Measurements from ENCODE around the gene PTER. TPM values are rescaled to one million over a fixed set of nuclear protein-coding genes. Genes with fewer than 3 reads are reported as not detected.

Gene PTER
- total and polyA plus RNA-seq, 2 of the 4 experiments (the other 2 are of a cell fraction) = 1.9 to 5.0 TPM

GRCh38 chr10:16562891-16563290 lies 126.1 kb downstream of the PTER start:
- H2BK15ac ChIP-seq (ENCODE audit: low read depth, low read length) = no peak overlapping the region
- no peak overlapping the region for H3K4ac ChIP-seq (ENCODE audit: low read depth, low read length)
- no peak overlapping the region for H2AK9ac ChIP-seq (replicated peaks; ENCODE audit: low read depth, low read length, poor library complexity)
- H3K4me1 ChIP-seq (ENCODE audit: control insufficient read depth, insufficient read depth, low read length) = no peaks in the 10 kb centered on the region
- H3K27me3 ChIP-seq (ENCODE audit: control insufficient read depth, insufficient read depth, low read length) = no peaks in the 10 kb centered on the region
- WGBS, 2 experiments (ENCODE audit: extremely low coverage in 2 of 2, insufficient read length in 1 of 2) = 48% methylated on average over 2 of the region's 6 CpGs; no CpG with 5 or more reads in 1 of the 2 experiments
- no peak overlapping the region for H3K4me3 ChIP-seq (ENCODE audit: insufficient read depth, low read depth, low read length)
- DNase-seq (no peak), ATAC-seq (ENCODE audit: low read depth) (no peak)
- H3K27ac ChIP-seq (ENCODE audit: insufficient read depth, low read length) = no peak overlapping the region
- no peak overlapping the region for H4K5ac ChIP-seq (ENCODE audit: low read depth, low read length)
- H3K9ac ChIP-seq (ENCODE audit: low read depth, low read length) = no peak overlapping the region
- H2BK5ac ChIP-seq (ENCODE audit: low read depth, low read length, poor library complexity, severe bottlenecking) = no peak overlapping the region
- H2AK5ac ChIP-seq (ENCODE audit: low read depth, low read length) = no peak overlapping the region
- no peak overlapping the region for H2BK120ac ChIP-seq (ENCODE audit: low read depth, low read length)
- no peak overlapping the region for H3K4me2 ChIP-seq (ENCODE audit: low read depth, low read length)
- no peak overlapping the region for H3K56ac ChIP-seq (ENCODE audit: extremely low read depth, insufficient read depth, low read length)
- dilution Hi-C loops (cut with HindIII; ENCODE audit: low sequenced_read_pairs, unreplicated experiment) = no loop called here
- no peaks in the 10 kb centered on the region for H3K9me1 ChIP-seq (ENCODE audit: insufficient read depth, low read length)
- no peaks in the 10 kb centered on the region for H4K20me1 ChIP-seq (ENCODE audit: insufficient read depth, low read length)
- CTCF ChIA-PET = interaction anchor here (1.1 kb wide), 1 partner anchor 67 kb away, joined by 3 read pairs; no protein-coding TSS in a partner anchor
- H2AFZ ChIP-seq (replicated peaks; ENCODE audit: low read length, poor library complexity) = no peak overlapping the region
- no peak overlapping the region for H3K14ac ChIP-seq (replicated peaks; ENCODE audit: low read depth, low read length)
- no TSS peak for BruUV-seq (replicated peaks)
- no peak overlapping the region for H2BK20ac ChIP-seq (ENCODE audit: low read depth, low read length)
- in situ Hi-C loops (cut with MboI; ENCODE audit: low sequenced_read_pairs) = no loop called here
- no peak for TF ChIP-seq NFE2L2 (IDR thresholded peaks at IDR 0.05; ENCODE audit: low read depth, low read length)
- TF ChIP-seq MAZ (IDR thresholded peaks at IDR 0.05; ENCODE audit: borderline replicate concordance, low read depth, low read length) = no peak
- no peak for TF ChIP-seq POLR2A (IDR thresholded peaks at IDR 0.05; ENCODE audit: low read depth, low read length)
- TF ChIP-seq RCOR1 (IDR thresholded peaks at IDR 0.05; ENCODE audit: insufficient replicate concordance, low read length) = no peak
- no peak for TF ChIP-seq BHLHE40 (IDR thresholded peaks at IDR 0.05; ENCODE audit: low read depth, low read length)
- TF ChIP-seq MXI1 (IDR thresholded peaks at IDR 0.05; ENCODE audit: borderline replicate concordance, low read depth, low read length) = no peak
- no peak for TF ChIP-seq RAD21 (IDR thresholded peaks at IDR 0.05; ENCODE audit: low read length)
- no peak for TF ChIP-seq MAFK (IDR thresholded peaks at IDR 0.05; ENCODE audit: low read depth, low read length)
- TF ChIP-seq CEBPB (IDR thresholded peaks at IDR 0.05; ENCODE audit: low read depth, low read length) = no peak
- TF ChIP-seq CTCF (conservative IDR thresholded peaks at IDR 0.05; ENCODE audit: low read depth, low read length) = no peak
- TF ChIP-seq ELK1 (IDR thresholded peaks at IDR 0.05; ENCODE audit: borderline replicate concordance, low read depth, low read length) = no peak
- no peak for TF ChIP-seq CHD1 (IDR thresholded peaks at IDR 0.05; ENCODE audit: low read depth, low read length)
- no peak for TF ChIP-seq FOS (IDR thresholded peaks at IDR 0.05; ENCODE audit: low read depth, low read length)
- TF ChIP-seq USF2 (IDR thresholded peaks at IDR 0.05; ENCODE audit: low read depth, low read length) = no peak
- TF ChIP-seq SMC3 (IDR thresholded peaks at IDR 0.05; ENCODE audit: low read depth, low read length) = no peak
- no peak for TF ChIP-seq RFX5 (IDR thresholded peaks at IDR 0.05; ENCODE audit: low read depth, low read length)
- H3K9me3 ChIP-seq (ENCODE audit: control insufficient read depth, insufficient read depth, low read length) = no peaks in the 10 kb centered on the region
- no peaks in the 10 kb centered on the region for H3K79me1 ChIP-seq (ENCODE audit: low read depth in 1 of 2, low read length in 2 of 2)
- POLR2A ChIA-PET (ENCODE audit: unreplicated experiment) = no interaction called here
- no peaks in the 10 kb centered on the region for H3K36me3 ChIP-seq (ENCODE audit: control insufficient read depth, insufficient read depth, low read length)
- H4K8ac ChIP-seq (ENCODE audit: low read depth in 2 of 2, low read length in 2 of 2) = no peak overlapping the region
- intact Hi-C loops (cut with micrococcal nuclease) = no loop called here
- no peak overlapping the region for H3K23ac ChIP-seq (ENCODE audit: low read depth, low read length)
- no peak overlapping the region for H4K91ac ChIP-seq (ENCODE audit: insufficient read depth, low read depth, low read length)
- H3K18ac ChIP-seq (ENCODE audit: low read depth, low read length) = no peak overlapping the region
